GM15510 (cell line): ENCODE results near the gene MAGI1.

Source experiments
- POLR2A ChIP-seq: IDR thresholded peaks from 3 replicates; pipeline ENCODE4 v1.6.1; 2011; ENCODE audit warnings: borderline replicate concordance; ENCODE audit not compliant: insufficient read length; ENCODE audit errors: extremely low read depth

Gene MAGI1

GRCh38 chr3:65401359-65402305, 637.1 kb downstream of the MAGI1 start:
- TF ChIP-seq POLR2A: no peak

GRCh38 chr3:65400899-65401298, 637.8 kb downstream of the MAGI1 start:
- no peak for TF ChIP-seq POLR2A

GRCh38 chr3:65398953-65399352, 639.8 kb downstream of the MAGI1 start:
- no peak for TF ChIP-seq POLR2A

- no peak for TF ChIP-seq POLR2A
These were observed 642.6 kb downstream of the MAGI1 start for GRCh38 chr3:65396078-65396477.

- TF ChIP-seq POLR2A: no peak
These were observed 647.6 kb downstream of the MAGI1 start for GRCh38 chr3:65391068-65391467.

GRCh38 chr3:65385805-65386204, 652.9 kb downstream of the MAGI1 start:
- no peak for TF ChIP-seq POLR2A

GRCh38 chr3:65381496-65382010, 657.2 kb downstream of the MAGI1 start:
- TF ChIP-seq POLR2A: no peak

GRCh38 chr3:65379223-65379622, 659.5 kb downstream of the MAGI1 start:
- TF ChIP-seq POLR2A: no peak

- TF ChIP-seq POLR2A: no peak
These were observed 661.1 kb downstream of the MAGI1 start for GRCh38 chr3:65377637-65378036.

GRCh38 chr3:65376426-65376825, 662.3 kb downstream of the MAGI1 start:
- no peak for TF ChIP-seq POLR2A

GRCh38 chr3:65371053-65371452, 667.7 kb downstream of the MAGI1 start:
- no peak for TF ChIP-seq POLR2A

GRCh38 chr3:65368866-65369265, 669.9 kb downstream of the MAGI1 start:
- TF ChIP-seq POLR2A: no peak

GRCh38 chr3:65362688-65363087, 676.0 kb downstream of the MAGI1 start:
- TF ChIP-seq POLR2A: no peak

GRCh38 chr3:65361448-65361847, 677.3 kb downstream of the MAGI1 start:
- TF ChIP-seq POLR2A: no peak

GRCh38 chr3:65356331-65357248, 682.1 kb downstream of the MAGI1 start:
- TF ChIP-seq POLR2A: no peak
